NAMALWA (cell line): ENCODE data around the gene LENG1.
A peak's percentile ranks its signal among the peaks of the same experiment; 100 is the strongest.
"Not testable (repeated sequence)": the region's sequence is repeated elsewhere in the genome, so short reads cannot be mapped to it uniquely, and the experiment has no call there.

ENCODE experiments used
- DNase-seq: peaks from one replicate; pipeline ENCODE4 v3.0.0-alpha.2; 2015; ENCODE audit warnings: low spot score

The LENG1 gene

DNA sequence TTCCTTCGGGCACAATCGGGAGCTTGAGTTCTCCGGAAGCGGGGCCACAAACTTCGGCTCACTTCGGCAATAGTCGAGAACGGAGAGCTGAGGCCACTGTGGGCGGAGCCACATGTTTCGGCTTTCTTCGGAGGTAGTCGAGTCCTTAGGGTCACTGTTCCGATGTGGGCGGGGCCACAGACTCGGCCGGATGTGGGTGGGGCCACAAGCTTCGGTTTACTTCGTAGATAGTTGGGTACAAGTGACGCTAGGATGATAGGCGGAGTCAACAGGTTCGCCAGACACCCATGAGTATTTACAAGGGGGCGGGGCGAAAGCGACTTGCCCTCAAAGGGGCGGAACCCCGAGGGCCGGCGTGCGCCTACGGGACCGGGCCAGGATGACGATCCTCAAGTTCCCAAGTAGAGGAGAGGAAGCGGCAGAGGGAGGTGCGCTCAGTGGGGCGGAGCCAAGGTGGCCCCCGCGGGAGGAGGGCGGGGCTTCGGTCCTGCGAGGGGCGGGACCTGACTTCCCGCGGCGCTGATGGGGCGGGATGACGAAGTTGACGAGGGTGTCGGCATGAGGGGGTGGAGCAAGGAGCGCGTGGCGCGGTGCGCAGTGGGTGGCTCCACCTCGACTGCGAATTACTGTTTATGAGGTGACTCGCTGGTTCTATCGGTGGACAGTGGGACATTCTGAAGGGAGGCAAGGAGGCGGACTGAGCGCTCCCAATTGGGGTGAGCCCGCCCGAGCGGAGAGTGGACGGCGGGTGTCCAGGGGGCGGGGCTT, 30.4 kb upstream of the LENG1 start:
- peak; percentile 100 for DNase-seq

DNA sequence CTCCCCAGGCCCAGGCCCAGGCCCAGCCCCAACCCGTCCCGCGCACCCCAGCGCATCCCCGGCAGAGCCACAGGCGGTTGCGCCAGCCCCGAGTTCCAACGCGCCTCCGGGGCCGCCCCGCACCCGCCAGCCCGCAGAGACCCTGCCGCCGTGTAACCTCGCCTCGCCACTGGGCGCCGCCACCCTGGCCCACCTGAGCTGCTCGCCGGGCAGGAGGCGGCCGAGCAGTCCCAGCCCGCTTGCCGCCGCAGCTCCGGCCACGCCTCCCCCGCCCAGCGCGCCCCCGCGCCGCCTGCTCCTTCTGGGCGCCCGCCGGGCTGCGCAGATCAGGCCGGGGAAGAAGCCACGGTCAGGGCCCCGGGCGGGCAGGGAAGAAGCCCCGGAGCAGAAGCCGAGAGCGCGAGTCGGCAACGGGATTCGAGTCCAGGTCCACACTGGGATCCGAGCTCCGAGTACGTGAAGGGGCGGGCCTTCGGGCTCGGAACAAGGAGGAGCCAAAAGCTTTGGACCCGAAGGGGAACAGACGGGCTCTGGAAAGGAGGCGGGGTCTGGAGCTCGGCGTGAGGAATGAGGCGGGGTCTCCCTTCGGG, 29.7 kb upstream of the LENG1 start, which contains the start of gene MBOAT7:
Gene MBOAT7, minus strand, starts transcription at position 436 of the 590 bp plus-strand sequence. CDS start 1,072 bp downstream, outside the sequence.
- no peak for DNase-seq

DNA sequence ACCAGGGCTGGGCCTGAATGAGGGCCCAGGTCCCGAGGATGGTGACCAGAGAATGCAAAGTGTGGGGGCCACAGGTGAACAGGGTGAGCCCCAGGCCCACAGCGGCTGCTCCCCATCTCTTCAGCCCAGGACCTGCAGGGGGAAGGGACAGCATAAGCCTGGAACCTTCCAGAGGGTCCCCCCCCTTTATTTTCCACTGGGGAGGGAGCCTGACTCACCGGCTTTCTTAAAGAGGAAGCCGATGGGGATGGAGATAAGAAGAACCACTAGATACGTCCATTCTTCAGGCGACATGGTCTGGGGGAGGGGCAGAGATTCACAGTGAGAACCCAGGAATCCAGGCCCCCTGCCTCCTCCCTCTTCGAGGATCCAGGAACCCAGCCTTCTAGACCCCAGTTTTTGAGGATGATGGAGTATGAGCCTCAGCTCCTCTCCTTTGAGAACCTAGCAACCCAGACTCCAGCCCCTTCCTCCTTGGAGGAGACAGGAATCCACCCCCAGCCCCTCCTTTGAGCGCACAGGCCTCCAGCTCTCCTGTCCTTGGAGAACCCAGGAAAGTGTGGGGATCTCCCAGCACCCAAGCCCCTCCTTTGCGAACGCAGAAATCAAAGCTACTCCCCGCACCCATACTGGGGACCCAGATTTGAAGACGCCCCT, 28.8 kb upstream of the LENG1 start:
- DNase-seq = peak; percentile 49

DNA sequence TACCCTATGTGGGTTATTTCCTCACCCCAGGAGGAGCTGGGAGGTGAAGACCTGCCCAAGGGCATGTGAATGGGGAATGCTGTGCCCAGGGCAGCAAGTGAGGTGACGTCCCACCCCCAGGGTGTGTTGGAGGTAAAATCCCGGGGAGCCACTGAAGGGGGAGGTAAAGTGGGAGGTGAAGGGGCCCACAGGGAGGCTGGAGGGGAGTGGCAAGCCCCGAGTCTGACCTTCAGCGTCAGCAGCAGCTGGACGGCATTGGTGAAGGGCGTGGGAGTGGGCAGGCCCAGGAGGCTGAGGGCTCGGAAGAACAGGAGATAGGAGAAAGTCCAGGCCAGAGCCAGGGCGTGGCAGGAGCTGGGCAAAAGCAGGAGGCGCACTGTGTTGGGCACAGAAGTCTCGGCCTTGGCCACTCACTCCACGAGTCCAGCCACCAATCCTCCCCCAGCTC, 27.4 kb upstream of the LENG1 start:
- no peak for DNase-seq

DNA sequence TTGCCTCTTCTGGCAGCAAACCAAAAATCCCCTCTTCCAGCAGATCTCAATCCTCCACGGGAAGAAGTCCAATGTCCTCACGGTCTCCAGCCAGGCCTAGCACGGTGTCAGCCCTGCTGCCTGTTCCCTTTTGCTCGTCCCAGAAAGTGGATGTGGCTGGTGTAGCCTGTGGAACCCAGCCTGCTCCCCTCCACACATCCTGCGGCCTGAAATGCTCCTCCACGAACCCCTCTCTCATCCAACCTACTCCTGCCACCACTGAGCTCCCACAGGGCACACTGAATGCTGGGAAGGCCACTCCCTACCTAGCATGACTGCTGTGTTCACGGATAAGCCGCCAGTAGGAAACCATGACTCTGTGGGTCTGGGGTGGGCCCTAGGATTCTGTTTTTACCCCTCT, 26.8 kb upstream of the LENG1 start:
- no peak for DNase-seq

DNA sequence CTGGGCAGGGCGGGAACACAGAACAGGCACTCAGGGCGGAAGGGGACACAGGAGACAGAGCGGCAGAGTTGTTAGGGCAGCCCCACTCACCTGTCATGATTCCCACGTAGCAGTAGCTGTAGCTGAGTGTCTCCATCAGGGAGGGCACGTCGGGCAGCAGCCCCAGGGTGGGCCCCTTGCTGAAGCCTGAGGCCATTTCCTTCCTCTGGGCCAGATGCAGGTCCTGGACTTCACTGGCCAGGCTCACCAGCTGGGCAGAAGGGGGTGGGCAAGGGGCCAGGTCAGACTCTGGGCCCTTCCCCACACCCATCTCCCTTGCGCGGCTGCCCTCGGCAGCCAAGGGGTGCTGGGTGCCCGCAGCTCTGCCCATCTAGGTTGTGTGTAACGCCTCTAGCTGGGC, 23.9 kb upstream of the LENG1 start:
- DNase-seq = no peak

DNA sequence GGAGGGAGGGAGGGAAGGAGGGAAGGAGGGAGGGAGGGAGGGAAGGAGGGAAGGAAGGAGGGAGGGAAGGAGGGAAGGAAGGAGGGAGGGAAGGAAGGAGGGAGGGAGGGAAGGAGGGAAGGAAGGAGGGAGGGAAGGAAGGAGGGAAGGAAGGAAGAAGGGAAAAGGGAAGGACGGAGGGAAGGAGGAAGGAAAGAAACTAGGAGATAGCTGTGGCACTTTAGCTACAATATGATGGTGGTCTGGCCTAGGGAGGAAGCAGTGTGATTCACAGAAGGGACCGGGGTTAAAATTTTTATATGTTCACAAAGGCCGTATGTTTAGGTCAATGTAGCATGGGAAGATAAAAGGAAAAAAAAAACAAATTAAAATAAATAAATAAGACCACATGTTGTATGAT, 22.4 kb upstream of the LENG1 start:
- not testable (repeated sequence) for DNase-seq

DNA sequence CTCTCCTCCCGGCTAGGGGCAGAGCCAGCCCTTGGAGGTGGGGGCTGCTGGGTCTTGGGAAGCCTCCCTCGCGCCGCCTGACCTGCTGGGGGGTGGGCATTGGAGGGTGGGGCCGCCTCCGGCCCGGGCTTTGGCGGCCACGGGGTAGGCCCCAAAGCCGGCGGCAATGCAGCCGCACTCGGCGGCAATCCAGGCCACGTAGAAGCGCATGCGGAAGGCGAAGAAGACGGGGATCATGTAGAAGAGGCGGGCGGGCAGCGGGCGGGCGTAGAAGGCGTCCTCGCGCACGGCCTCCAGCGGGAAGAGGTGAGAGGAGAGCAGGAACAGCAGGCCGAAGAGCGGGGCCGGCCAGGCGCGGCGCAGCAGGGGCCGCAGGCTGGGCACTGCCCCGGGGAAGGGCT, 21.2 kb upstream of the LENG1 start:
- no peak for DNase-seq

DNA sequence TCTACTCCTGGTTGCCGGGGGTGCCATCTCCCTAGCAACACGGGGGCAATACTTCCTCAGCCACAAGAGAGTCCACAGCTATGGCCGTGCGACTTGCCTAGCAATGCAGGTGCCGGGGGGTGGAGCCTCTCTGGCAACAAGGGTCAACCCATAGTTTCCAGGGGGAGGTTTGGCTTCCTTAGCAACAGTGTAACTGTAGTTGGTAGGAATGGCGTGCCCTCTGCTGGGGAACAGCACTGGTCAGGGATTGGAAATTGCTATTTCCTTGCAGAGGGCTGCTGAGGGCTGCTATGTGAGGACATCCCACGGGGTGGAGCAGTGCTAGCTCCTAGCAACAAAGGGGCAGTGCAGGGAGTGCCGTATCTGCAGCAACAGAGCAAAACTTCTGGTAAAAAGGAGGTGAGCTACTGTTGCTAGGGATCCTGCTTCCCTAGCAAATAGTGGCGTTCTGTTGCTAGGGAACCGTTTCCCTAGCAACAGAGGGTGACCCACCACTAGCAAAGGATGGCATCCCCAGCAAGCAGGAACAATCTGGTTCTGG, 20.5 kb upstream of the LENG1 start:
- peak; percentile 97 for DNase-seq

DNA sequence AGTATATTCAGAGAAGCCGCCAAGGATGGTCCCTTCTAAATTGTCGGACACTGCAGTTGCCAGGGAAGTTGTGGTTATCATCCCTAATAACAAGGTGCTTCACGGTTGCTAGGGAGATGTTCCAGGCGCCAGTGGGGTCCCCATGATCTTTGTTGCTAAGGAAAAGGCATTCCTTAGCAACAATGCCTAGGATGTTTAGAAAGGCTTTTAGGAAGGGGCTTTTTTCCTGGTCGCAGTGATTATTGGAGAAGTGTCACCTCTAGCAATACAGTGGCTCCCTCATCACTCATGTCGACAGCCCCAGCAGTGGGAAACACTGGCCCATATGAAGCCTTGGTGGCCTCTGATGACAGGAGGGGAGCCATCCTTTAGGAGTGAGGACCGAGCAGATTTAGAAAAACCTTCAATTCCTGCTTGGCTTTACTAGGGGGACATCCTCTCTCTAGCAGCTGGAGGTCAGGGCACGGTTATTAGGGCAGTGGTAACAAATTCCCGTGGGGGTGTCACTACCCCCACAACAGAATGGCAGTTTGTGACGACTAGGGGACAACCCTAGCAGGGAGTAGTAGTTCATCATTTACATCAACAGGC, 19.8 kb upstream of the LENG1 start:
- no peak for DNase-seq

DNA sequence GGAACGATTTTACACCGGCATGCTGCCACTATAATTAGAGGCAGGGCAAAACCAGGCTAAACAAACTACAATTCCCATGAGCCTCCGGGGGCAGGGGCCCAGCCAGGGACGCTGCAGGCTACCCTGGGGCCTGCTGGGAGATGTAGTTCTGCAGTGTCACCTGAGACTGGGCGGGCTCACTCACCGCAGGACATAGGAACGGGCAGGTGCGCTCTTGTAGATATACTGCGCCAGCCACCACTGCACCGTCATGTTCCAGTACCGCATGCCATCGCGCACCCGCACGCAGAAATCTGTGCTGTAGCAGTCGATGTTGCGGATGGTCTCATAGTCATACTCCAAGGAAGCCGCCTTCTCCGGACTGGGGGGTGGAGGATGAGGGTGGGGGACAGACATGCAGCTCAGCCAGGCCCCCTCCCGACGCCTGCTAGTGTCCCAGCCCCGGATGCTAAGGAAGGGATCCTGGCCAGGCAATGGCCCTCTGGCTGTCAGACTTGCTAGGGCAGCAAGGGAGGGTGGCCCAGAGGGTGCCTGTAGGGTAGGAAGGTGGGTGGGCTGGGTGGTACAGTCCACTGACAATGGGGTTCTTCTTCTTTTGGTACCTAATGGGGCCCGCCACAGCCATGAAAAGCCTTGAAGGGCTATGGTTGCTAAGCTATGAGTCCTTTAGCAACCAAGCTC, 19.2 kb upstream of the LENG1 start:
- peak; percentile 67 for DNase-seq

DNA sequence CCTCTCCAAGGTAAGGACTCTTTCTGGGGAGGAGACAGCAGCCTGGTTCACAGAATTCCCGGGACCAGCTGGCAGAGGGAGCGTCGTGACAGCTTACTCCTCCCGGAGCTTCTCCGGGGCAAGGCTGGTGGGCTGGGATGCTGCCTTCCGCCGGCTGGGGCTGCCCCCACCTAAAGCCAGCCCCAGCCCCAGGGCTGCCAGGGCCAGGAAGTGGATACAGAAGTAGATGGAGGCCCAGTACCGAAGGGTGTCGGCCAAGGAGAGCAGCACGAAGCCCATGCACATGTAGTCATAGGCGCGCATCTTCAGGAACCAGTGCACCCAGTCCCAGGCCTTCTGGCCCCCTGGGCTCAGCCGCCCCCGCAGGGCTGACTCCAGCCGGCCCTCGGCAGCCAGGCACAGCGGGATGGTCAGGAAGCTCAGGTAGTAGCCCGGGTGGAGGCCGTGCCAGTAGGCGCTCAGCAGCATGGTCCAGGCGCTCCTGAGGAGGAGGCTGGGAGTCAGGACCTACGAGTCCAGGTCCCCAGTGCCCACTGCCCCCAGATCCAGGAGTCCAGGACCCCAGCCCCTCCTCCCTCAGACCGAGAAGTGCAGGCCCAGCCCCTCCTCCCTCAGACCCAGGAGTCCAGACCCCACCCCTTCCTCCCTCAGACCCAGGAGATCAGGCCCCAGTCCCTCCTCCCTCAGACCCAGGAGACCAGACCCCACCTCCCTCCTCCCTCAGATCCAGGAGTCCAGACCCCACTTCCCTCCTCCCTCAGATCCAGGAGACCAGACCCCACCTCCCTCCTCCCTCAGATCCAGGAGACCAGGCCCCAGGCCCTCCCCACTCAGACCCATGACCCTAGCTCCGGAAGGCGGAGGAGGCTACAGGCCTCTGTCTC, 14.7 kb upstream of the LENG1 start:
- no peak for DNase-seq

DNA sequence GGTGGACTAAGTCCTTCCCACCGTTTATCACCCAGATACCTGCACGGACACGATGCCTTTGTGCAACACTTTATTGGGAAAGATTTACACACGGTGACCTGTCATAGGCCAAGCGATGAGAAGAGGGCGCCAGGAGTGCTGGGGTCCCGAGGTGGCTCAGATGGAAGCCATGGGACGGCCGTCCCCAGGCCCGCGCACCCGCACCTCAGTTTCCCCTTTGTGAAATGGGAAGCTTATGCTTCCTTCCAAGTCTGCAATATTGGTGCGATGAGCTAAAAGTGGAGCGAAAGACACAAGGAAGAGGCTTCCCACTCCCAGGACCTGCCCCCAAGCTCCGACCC, 13.8 kb upstream of the LENG1 start:
- DNase-seq = no peak

DNA sequence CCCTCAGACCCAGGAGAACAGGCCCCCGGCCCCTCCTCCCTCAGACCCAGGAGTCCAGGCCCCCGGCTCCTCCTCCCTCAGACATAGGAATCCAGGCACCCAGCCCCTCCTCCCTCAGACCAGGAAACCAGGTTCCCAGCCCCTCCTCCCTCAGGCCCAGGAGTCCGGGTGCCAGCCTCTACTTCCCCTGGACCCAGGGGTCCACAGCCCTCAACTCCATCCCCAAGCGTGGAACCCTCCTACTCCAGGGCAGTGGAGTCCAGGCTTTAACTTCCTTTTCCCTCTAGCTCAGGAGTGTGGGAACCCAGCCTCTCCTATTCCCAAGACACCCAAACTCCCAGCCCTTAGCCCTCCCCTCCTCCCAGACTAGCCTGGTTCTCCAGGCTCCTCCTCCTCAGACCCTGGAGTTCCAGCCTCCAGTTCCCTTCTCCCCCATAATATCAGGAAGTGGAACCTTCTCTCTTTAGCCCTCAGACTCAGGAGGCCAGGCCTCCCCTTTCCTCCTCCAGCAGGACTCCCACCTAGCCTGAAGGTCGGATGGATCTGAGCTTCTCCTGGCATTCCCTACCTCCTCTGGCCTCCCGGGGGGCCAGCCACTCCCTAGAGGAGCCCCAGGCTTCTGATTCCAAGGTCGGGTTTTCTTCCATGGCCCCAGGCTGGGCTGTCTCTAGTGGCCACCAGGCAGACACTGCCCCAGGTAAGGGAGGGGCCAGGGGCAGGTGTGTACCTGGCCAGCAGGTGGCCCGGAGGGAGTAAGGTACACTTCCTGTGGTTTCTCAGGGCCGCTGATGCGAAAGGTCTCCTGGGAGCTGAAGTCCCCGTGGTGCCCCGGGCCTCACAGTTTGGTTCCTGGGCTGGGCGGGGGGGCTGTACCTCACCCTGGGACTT, 13.2 kb upstream of the LENG1 start, which contains the start of gene TMC4:
Gene TMC4, minus strand, starts transcription at position 690 of the 888 bp plus-strand sequence. Its CDS starts 43 bp downstream, at position 647.
- peak; percentile 39 for DNase-seq

DNA sequence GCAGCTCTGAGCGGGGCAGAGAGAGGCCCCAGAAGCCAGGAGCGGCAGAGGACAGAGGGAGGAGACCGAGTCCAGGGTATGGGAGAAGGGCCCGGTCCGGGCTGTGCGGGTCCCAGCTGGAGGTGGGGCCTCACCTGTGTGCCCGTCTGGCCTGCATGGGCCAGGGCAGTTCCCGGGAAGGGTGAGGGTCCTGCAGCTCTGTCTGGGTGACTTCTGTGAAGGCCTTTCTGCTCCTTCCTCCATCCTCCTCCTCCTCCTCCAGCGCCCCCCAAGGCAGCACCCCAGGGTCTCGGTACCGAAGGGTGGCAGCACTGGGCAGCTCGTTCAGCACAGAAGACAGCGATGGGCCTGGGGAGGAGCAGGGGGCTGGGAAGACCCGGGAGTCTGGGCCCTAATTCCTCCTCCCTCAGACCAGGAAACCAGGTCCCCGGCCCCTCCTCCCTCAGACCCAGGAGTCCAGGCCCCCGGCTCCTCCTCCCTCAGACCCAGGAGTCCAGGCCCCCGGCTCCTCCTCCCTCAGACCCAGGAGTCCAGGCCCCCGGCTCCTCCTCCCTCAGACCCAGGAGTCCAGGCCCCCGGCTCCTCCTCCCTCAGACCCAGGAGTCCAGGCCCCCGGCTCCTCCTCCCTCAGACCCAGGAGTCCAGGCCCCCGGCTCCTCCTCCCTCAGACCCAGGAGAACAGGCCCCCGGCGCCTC, 12.4 kb upstream of the LENG1 start:
- not testable (repeated sequence) for DNase-seq

DNA sequence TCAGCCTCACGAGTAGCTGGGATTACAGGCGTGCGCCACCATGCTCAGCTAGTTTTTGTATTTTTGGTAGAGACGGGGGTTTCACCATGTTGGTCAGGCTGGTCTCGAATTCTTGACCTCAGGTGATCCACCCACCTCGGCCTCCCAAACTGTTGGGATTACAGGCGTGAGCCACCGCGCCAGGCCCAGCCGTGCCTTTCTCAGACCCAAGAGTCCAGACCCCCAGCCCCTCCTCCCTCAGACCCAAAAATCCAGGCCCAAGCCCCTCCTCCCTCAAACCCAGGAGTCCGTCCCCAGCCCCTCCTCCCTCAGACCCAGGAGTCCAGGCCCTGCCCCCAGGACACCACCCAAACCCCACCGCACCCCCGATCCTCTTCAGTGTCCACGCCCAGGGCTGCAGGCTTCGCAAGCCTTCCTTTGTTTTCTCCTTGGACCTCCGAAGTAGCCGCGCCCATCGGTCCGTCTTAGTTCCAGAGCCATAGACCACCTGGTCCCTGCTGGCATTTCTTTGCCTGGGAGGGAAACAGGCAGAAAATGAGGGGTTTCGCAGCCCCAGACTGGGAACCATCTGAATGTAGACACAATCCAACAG, 9.7 kb upstream of the LENG1 start:
- no peak for DNase-seq

DNA sequence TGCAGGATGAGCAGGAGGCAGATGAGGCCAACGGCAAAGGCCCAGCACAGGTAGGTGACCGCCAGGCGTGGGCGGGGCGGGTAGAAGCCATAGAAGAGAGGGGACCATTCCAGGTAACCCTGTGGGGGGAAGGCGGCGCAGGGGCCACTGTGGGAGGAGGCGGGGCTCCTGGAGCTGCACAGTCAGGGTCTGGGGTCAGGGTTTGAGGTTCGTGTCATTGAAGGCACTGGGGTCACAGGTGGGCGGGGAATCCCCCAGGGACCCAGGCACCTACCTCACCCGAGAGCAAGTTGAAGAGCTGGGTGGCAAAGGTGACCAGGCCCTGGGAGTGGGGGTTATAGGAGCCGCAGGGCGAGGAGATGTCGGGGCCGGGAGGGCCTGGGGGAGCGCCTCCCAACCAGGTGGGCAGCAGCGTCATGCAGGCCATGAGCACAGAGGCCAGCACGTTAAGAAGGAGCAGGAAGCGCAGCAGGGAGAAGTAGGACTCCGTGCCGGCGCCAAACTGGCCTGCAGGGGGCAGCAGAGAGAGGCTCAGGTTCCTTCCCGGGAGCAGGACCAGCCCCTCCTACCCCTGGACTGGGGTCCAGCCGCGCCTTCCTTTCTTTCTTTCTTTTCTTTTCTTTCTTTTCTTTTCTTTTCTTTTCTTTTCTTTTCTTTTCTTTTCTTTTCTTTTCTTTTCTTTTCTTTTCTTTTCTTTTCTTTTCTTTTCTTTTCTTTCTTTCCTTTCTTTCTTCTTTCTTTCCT, 8.8 kb upstream of the LENG1 start:
- peak; percentile 87 for DNase-seq

DNA sequence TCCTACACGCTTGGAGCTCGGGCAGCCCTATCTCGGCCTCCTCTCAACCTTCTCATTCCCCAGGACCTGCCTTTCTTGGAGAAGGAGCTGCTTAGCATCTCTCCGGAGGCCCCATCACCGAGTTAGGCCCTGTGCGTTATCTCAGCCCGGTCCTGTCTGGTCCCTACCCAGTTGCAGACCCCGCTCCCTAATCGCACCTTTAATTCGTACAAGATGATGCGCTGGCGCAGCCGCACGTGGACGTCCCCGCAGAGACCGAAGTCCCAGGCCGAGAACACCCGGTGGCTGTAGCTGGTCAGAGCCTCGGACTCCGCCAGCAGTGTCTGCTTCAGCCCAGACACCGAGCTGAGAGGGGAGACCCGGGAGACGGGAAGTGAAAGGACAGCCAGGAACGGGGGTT, 5.7 kb upstream of the LENG1 start:
- DNase-seq = no peak
